Activated CD8-positive, alpha-beta T cell treated with anti-CD3 and anti-CD28 coated beads, Interleukin-2, amount 10 ng/mL, durations not matched to agents 7 days and 5 days (primary cell): Measurements from ENCODE around the gene ATP10B. TPM values are rescaled to one million over a fixed set of nuclear protein-coding genes. Genes with fewer than 3 reads are reported as not detected.
"Not testable (repeated sequence)": the region's sequence is repeated elsewhere in the genome, so short reads cannot be mapped to it uniquely, and the experiment has no call there.

ENCODE experiments used
- ATAC-seq: fragments of 150-1000 bp; cut with Tn5 transposase; one replicate; pipeline ENCODE4 v1.10.0; 2021; ENCODE audit warnings: moderate library complexity
- CTCF ChIA-PET: fragments of 350-600 bp; sonication (Branson Sonifier 250); formaldehyde crosslinking; loops from one replicate; lab custom pipeline; 2021; ENCODE audit warnings: antibody characterized with exemption; lab: Charles Lee
- POLR2A ChIA-PET: fragments of 350-600 bp; sonication (Branson Sonifier 250); formaldehyde crosslinking; loops from one replicate; lab custom pipeline; 2021; ENCODE audit warnings: antibody characterized with exemption; lab: Charles Lee
- DNase-seq: peaks from one replicate; pipeline ENCODE4 v3.0.0-alpha.2; 2020
- H3K27ac Mint-ChIP-seq: one replicate; pipeline ENCODE4 v1.8.0; 2021; ENCODE audit warnings: mild to moderate bottlenecking, mixed read lengths
- H3K27me3 Mint-ChIP-seq: one replicate; pipeline ENCODE4 v1.8.0; 2021; ENCODE audit warnings: low read depth, mixed read lengths
- H3K36me3 Mint-ChIP-seq: one replicate; pipeline ENCODE4 v1.8.0; 2021; ENCODE audit warnings: low read depth, mixed read lengths
- H3K4me1 Mint-ChIP-seq: one replicate; pipeline ENCODE4 v1.8.0; 2021; ENCODE audit warnings: low read depth, mixed read lengths
- H3K4me3 Mint-ChIP-seq: one replicate; pipeline ENCODE4 v1.8.0; 2021; ENCODE audit warnings: mild to moderate bottlenecking, mixed read lengths
- H3K9me3 Mint-ChIP-seq: one replicate; pipeline ENCODE4 v1.8.0; 2022; ENCODE audit warnings: mixed read lengths; ENCODE audit not compliant: insufficient read depth
- total RNA-seq, 2 experiments: library from RNA; stranded (reverse); gene quantifications; one replicate each; pipeline ENCODE4 v1.2.3, GENCODE V29; 2021

The ATP10B gene
- total RNA-seq, 2 experiments from 2014 or later, result not detected

GRCh38 chr5:160844177-160844576, 7.8 kb downstream of the ATP10B start:
- no peaks in the 10 kb centered on the region for H3K27me3 Mint-ChIP-seq
- ATAC-seq (no peak), DNase-seq (no peak)
- CTCF ChIA-PET, result no interaction called here
- H3K36me3 Mint-ChIP-seq, result no peaks in the 10 kb centered on the region
- H3K27ac Mint-ChIP-seq, result no peak overlapping the region
- no peaks in the 10 kb centered on the region for H3K9me3 Mint-ChIP-seq
- no peaks in the 10 kb centered on the region for H3K4me1 Mint-ChIP-seq
- POLR2A ChIA-PET, result no interaction called here
- no peak overlapping the region for H3K4me3 Mint-ChIP-seq

GRCh38 chr5:160843240-160843639, 8.8 kb downstream of the ATP10B start:
- CTCF ChIA-PET, result no interaction called here
- Mint-ChIP-seq H3K4me1 (no peaks in the 10 kb centered on the region), H3K27me3 (no peaks in the 10 kb centered on the region), H3K36me3 (no peaks in the 10 kb centered on the region), H3K9me3 (no peaks in the 10 kb centered on the region), H3K4me3 (no peak overlapping the region), H3K27ac (no peak overlapping the region)
- ATAC-seq (no peak), DNase-seq (no peak)
- POLR2A ChIA-PET, result no interaction called here

GRCh38 chr5:160837749-160838593, 14.0 kb downstream of the ATP10B start:
- no peaks in the 10 kb centered on the region for H3K36me3 Mint-ChIP-seq
- no peaks in the 10 kb centered on the region for H3K4me1 Mint-ChIP-seq
- no peak overlapping the region for H3K27ac Mint-ChIP-seq
- CTCF ChIA-PET, result no interaction called here
- H3K9me3 Mint-ChIP-seq, result no peaks in the 10 kb centered on the region
- DNase-seq, result no peak
- POLR2A ChIA-PET, result no interaction called here
- H3K27me3 Mint-ChIP-seq, result no peaks in the 10 kb centered on the region
- no peak for ATAC-seq
- no peak overlapping the region for H3K4me3 Mint-ChIP-seq

- no peaks in the 10 kb centered on the region for H3K9me3 Mint-ChIP-seq
- POLR2A ChIA-PET, result no interaction called here
- ATAC-seq, result no peak
- no peak for DNase-seq
- no peaks in the 10 kb centered on the region for H3K27me3 Mint-ChIP-seq
- no peak overlapping the region for H3K27ac Mint-ChIP-seq
- no peaks in the 10 kb centered on the region for H3K36me3 Mint-ChIP-seq
- H3K4me3 Mint-ChIP-seq, result no peak overlapping the region
- CTCF ChIA-PET, result no interaction called here
- no peaks in the 10 kb centered on the region for H3K4me1 Mint-ChIP-seq
These were observed 14.8 kb downstream of the ATP10B start for GRCh38 chr5:160837211-160837610.

GRCh38 chr5:160835818-160836528, 16.0 kb downstream of the ATP10B start:
- H3K4me1 Mint-ChIP-seq, result no peaks in the 10 kb centered on the region
- CTCF ChIA-PET, result no interaction called here

GRCh38 chr5:160835376-160835775, 16.6 kb downstream of the ATP10B start:
- no peak overlapping the region for H3K27ac Mint-ChIP-seq
- DNase-seq, result no peak
- H3K4me3 Mint-ChIP-seq, result no peak overlapping the region
- ATAC-seq, result no peak
- no peaks in the 10 kb centered on the region for H3K9me3 Mint-ChIP-seq
- no peaks in the 10 kb centered on the region for H3K4me1 Mint-ChIP-seq
- no peaks in the 10 kb centered on the region for H3K36me3 Mint-ChIP-seq
- no peaks in the 10 kb centered on the region for H3K27me3 Mint-ChIP-seq
- CTCF ChIA-PET, result no interaction called here
- POLR2A ChIA-PET, result no interaction called here

More at GRCh38 chr5:160835818-160836528, 16.0 kb downstream of the ATP10B start:
- no peaks in the 10 kb centered on the region for H3K36me3 Mint-ChIP-seq
- ATAC-seq, result no peak
- no peak overlapping the region for H3K4me3 Mint-ChIP-seq
- no peaks in the 10 kb centered on the region for H3K9me3 Mint-ChIP-seq
- no peaks in the 10 kb centered on the region for H3K27me3 Mint-ChIP-seq
- POLR2A ChIA-PET, result no interaction called here
- no peak for DNase-seq
- no peak overlapping the region for H3K27ac Mint-ChIP-seq

- H3K9me3 Mint-ChIP-seq, result no peaks in the 10 kb centered on the region
- ChIA-PET POLR2A (no interaction called here), CTCF (no interaction called here)
- H3K4me1 Mint-ChIP-seq, result no peaks in the 10 kb centered on the region
- no peak overlapping the region for H3K4me3 Mint-ChIP-seq
- no peak overlapping the region for H3K27ac Mint-ChIP-seq
- no peak for ATAC-seq
- H3K36me3 Mint-ChIP-seq, result no peaks in the 10 kb centered on the region
- no peaks in the 10 kb centered on the region for H3K27me3 Mint-ChIP-seq
- DNase-seq, result no peak
These were observed 18.2 kb downstream of the ATP10B start for GRCh38 chr5:160833806-160834205.

- DNase-seq (no peak), ATAC-seq (no peak)
- Mint-ChIP-seq H3K27ac (no peak overlapping the region), H3K4me3 (no peak overlapping the region), H3K4me1 (no peaks in the 10 kb centered on the region), H3K9me3 (peaks cover 6% of the 10 kb centered on the region), H3K36me3 (no peaks in the 10 kb centered on the region), H3K27me3 (no peaks in the 10 kb centered on the region)
- ChIA-PET POLR2A (no interaction called here), CTCF (no interaction called here)
These were observed 20.2 kb downstream of the ATP10B start for GRCh38 chr5:160831801-160832200.

- H3K4me3 Mint-ChIP-seq, result no peak overlapping the region
- H3K4me1 Mint-ChIP-seq, result no peaks in the 10 kb centered on the region
- H3K27me3 Mint-ChIP-seq, result no peaks in the 10 kb centered on the region
- peaks cover 8% of the 10 kb centered on the region for H3K9me3 Mint-ChIP-seq
- no peak overlapping the region for H3K27ac Mint-ChIP-seq
- no peak for ATAC-seq
- no peak for DNase-seq
- POLR2A ChIA-PET, result no interaction called here
- no peaks in the 10 kb centered on the region for H3K36me3 Mint-ChIP-seq
- CTCF ChIA-PET, result no interaction called here
These were observed 27.6 kb downstream of the ATP10B start for GRCh38 chr5:160824301-160825001.

- H3K4me1 Mint-ChIP-seq, H3K27ac Mint-ChIP-seq, CTCF ChIA-PET, DNase-seq, ATAC-seq, H3K36me3 Mint-ChIP-seq, H3K27me3 Mint-ChIP-seq, H3K4me3 Mint-ChIP-seq, POLR2A ChIA-PET, H3K9me3 Mint-ChIP-seq: not testable (repeated sequence)
These were observed 39.0 kb downstream of the ATP10B start for GRCh38 chr5:160812996-160813395.

- Mint-ChIP-seq H3K27ac (no peak overlapping the region), H3K4me1 (no peaks in the 10 kb centered on the region), H3K4me3 (no peak overlapping the region), H3K27me3 (no peaks in the 10 kb centered on the region), H3K36me3 (no peaks in the 10 kb centered on the region), H3K9me3 (no peaks in the 10 kb centered on the region)
- ATAC-seq (no peak), DNase-seq (no peak)
- CTCF ChIA-PET, result interaction anchor here (1.2 kb wide), 1 partner anchor 39 kb away, joined by 3 read pairs; no protein-coding TSS in a partner anchor
- POLR2A ChIA-PET, result no interaction called here
These were observed 46.6 kb downstream of the ATP10B start for GRCh38 chr5:160805376-160805775.

- no peaks in the 10 kb centered on the region for H3K36me3 Mint-ChIP-seq
- ATAC-seq, result no peak
- no peak overlapping the region for H3K4me3 Mint-ChIP-seq
- ChIA-PET CTCF (no interaction called here), POLR2A (no interaction called here)
- no peaks in the 10 kb centered on the region for H3K9me3 Mint-ChIP-seq
- H3K27me3 Mint-ChIP-seq, result no peaks in the 10 kb centered on the region
- no peaks in the 10 kb centered on the region for H3K4me1 Mint-ChIP-seq
- DNase-seq, result no peak
- no peak overlapping the region for H3K27ac Mint-ChIP-seq
These were observed 49.4 kb downstream of the ATP10B start for GRCh38 chr5:160802592-160802991.
